B cell (primary cell): Measurements from ENCODE around the gene PLCB4.

Source experiments
- CTCF ChIP-seq: fragments of 200-600 bp; IDR thresholded peaks from one replicate; pipeline ENCODE4 v1.8.0; 2022; ENCODE audit warnings: antibody characterized with exemption, mild to moderate bottlenecking
- EZH2 ChIP-seq: IDR thresholded peaks from 2 replicates; pipeline ENCODE4 v1.6.1; 2012; ENCODE audit warnings: borderline replicate concordance, low read depth, mild to moderate bottlenecking, moderate library complexity, low read length; ENCODE audit not compliant: insufficient read depth, poor library complexity, severe bottlenecking

GRCh38 chr20:9027626-9028025 lies 41.3 kb upstream of the PLCB4 start:
- TF ChIP-seq CTCF (no peak), EZH2 (no peak)
